Astrocyte of the cerebellum (primary cell): Measurements from ENCODE around the gene GGCX.

Experiments used
- DNase-seq: peaks from one replicate; pipeline ENCODE4 v3.0.0-alpha.2; 2011; ENCODE audit warnings: low read depth
- H3K4me3 ChIP-seq: 2 replicates; pipeline ENCODE4 v1.5.1; 2011; ENCODE audit warnings: mild to moderate bottlenecking, low read depth, low read length, moderate library complexity
- CTCF ChIP-seq: IDR thresholded peaks from 2 replicates; pipeline ENCODE4 v1.5.1; 2012; ENCODE audit warnings: low read length, low read depth, moderate library complexity, mild to moderate bottlenecking; ENCODE audit errors: missing control alignments
- in situ Hi-C: cut with HindIII; loops from 2 replicates; pipeline ENCODE4 v1.10.0; 2017; ENCODE audit warnings: low sequenced_read_pairs

GGCX gene

GRCh38 chr2:85537600-85538506 is 23.4 kb downstream of the GGCX start:
- peak; percentile 31 for TF ChIP-seq CTCF
- DNase-seq, result no peak
- in situ Hi-C loops, result loop anchor here (5.0 kb wide), 1 partner anchor 116 kb away; no protein-coding TSS in a partner anchor
- H3K4me3 ChIP-seq, result peak overlapping the region; percentile 82

DNA sequence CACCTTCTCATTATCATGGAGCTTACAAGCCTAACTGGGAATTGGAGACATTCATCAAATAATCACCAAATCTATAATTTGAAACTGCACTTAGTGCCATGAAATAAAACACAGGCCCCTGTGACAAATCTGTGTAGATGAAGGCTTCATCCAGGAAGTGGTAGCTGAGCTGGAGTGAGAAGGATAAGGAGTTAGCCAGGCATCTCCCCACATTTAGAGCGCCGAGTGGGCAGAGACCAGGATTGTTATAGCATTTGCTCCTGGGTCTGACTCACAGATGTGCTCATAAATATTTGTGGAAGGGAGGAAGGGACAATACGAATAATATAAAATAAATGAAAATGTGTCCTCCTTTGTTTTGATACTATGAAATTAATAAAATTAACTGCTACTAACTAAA is 24.8 kb downstream of the GGCX start:
- in situ Hi-C loops, result loop anchor here (5.0 kb wide), 1 partner anchor 114 kb away; no protein-coding TSS in a partner anchor

GRCh38 chr2:85534881-85535280 is 26.4 kb downstream of the GGCX start:
- H3K4me3 ChIP-seq, result no peak overlapping the region
- TF ChIP-seq CTCF, result no peak
- in situ Hi-C loops, result loop anchor here (5.0 kb wide), 1 partner anchor 113 kb away; no protein-coding TSS in a partner anchor
- no peak for DNase-seq

More for the DNA sequence above, 24.8 kb downstream of the GGCX start:
- DNase-seq, result no peak
- H3K4me3 ChIP-seq, result no peak overlapping the region
- TF ChIP-seq CTCF, result no peak

- in situ Hi-C loops, result no loop called here
- DNase-seq, result no peak
- no peak for TF ChIP-seq CTCF
- H3K4me3 ChIP-seq, result no peak overlapping the region
Measured at GRCh38 chr2:85534099-85534498, 27.2 kb downstream of the GGCX start.

- no peak for TF ChIP-seq CTCF
- H3K4me3 ChIP-seq, result no peak overlapping the region
- no peak for DNase-seq
- in situ Hi-C loops, result no loop called here
Measured at GRCh38 chr2:85531589-85531988, 29.7 kb downstream of the GGCX start.

DNA sequence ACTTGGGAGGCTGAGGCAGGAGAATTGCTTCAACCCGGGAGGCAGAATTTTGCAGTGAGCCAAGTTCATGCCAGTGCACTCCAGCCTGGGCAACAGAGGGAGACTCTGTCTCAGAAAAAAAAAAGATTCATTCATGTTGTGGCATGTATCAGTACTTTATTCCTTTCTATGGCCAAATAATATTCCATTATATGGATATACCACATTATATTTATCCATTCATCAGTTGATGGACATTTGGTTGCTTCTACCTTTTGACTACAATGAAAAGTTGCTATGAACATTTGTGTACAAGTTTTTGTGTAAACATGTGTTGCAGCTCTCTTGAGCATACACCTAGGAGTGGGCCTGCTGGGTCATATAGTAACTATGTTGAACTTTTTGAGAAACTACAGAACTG is 31.5 kb downstream of the GGCX start:
- no peak for TF ChIP-seq CTCF
- no peak for DNase-seq
- in situ Hi-C loops, result no loop called here
- no peak overlapping the region for H3K4me3 ChIP-seq
